Upper lobe of left lung (tissue), 4 donors: Measurements from ENCODE around the gene ZNF816.

Experiments used
- EP300 ChIP-seq, 4 donors: sonication (generic); formaldehyde crosslinking; IDR thresholded peaks; one replicate each; pipeline ENCODE4 v1.5.1; 2017; ENCODE audit warnings: antibody characterized with exemption in 4 of 4, control low read depth in 2 of 4
- POLR2AphosphoS5 ChIP-seq, 2 donors: sonication (generic); formaldehyde crosslinking; IDR thresholded peaks; one replicate each; pipeline ENCODE4 v1.5.1; 2017; ENCODE audit warnings: antibody characterized with exemption in 2 of 2
- TF ChIP-seq, protein P1 (sequence below), 6 experiments: fragments of 450-650 bp in 4 of 6; fragments of 200-600 bp in 2 of 6; sonication (generic) in 2 of 6; IDR thresholded peaks; one replicate each; pipeline ENCODE4 v1.5.1; 2016 to 2019; ENCODE audit warnings: antibody characterized with exemption in 6 of 6

DNA sequence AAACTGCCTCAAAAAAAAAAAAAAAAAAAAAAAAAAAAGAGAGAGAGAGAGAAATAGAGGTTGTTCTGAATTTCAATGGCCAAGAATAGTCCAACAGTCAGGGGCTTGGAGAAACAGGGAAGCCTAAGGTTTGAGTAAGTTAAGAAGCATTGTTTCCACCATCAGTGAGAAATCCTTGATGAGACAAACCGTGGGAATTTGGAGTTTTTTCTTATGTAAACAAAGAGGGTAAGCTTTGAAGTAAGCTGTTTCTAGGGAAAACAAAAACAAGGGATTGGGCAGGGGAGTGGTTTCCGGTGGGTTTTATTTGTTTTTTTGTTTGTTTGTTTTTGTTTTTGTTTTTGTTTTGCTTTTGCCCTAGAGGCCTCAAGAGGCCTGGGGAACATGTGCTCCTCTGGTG is 39.8 kb upstream of the ZNF816 start:
- TF ChIP-seq, protein P1, sequence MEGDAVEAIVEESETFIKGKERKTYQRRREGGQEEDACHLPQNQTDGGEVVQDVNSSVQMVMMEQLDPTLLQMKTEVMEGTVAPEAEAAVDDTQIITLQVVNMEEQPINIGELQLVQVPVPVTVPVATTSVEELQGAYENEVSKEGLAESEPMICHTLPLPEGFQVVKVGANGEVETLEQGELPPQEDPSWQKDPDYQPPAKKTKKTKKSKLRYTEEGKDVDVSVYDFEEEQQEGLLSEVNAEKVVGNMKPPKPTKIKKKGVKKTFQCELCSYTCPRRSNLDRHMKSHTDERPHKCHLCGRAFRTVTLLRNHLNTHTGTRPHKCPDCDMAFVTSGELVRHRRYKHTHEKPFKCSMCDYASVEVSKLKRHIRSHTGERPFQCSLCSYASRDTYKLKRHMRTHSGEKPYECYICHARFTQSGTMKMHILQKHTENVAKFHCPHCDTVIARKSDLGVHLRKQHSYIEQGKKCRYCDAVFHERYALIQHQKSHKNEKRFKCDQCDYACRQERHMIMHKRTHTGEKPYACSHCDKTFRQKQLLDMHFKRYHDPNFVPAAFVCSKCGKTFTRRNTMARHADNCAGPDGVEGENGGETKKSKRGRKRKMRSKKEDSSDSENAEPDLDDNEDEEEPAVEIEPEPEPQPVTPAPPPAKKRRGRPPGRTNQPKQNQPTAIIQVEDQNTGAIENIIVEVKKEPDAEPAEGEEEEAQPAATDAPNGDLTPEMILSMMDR (IDR thresholded peaks at IDR 0.05) = no peak
- TF ChIP-seq EP300 (IDR thresholded peaks at IDR 0.05) (no peak), POLR2AphosphoS5 (IDR thresholded peaks at IDR 0.05) (no peak)
